ENCODE results near the gene APBB2. TPM values are rescaled to one million over a fixed set of nuclear protein-coding genes. Genes with fewer than 3 reads are reported as not detected.
A peak's percentile ranks its signal among the peaks of the same experiment; 100 is the strongest.

APBB2 gene
- total RNA-seq, 1 donor from 2014 or later: 63.2 TPM

DNA sequence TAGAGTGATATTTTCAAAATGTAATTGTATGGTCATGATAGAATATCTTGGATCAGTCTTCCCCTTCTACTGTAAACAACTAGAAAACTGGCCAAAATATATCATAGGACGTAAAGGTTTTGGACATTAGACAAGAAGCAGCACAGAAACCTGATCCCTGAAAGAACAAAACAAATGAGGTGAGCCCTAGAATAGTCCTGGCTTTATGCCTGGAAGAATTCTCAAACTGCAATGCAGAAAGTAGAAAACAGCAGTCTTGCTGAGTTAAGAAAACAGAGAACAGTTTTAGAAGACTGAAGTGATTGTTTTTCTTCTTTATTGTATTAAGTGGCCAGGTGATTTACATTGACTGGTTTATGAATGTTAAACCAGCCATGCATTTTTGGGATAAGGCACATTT, 445.1 kb downstream of the APBB2 start:
- DNase-seq (ENCODE audit: low spot score in 2 of 2, unreplicated experiment in 2 of 2): no peak
- Mint-ChIP-seq H3K27ac (peak overlapping the region; percentile 73), H3K4me3 (no peak overlapping the region), H3K36me3 (peaks cover 20% of the 10 kb centered on the region), H3K27me3 (ENCODE audit: low read depth) (no peaks in the 10 kb centered on the region), H3K4me1 (peaks cover 11% of the 10 kb centered on the region), H3K9me3 (peaks cover 5% of the 10 kb centered on the region)
- TF ChIP-seq, protein P1, sequence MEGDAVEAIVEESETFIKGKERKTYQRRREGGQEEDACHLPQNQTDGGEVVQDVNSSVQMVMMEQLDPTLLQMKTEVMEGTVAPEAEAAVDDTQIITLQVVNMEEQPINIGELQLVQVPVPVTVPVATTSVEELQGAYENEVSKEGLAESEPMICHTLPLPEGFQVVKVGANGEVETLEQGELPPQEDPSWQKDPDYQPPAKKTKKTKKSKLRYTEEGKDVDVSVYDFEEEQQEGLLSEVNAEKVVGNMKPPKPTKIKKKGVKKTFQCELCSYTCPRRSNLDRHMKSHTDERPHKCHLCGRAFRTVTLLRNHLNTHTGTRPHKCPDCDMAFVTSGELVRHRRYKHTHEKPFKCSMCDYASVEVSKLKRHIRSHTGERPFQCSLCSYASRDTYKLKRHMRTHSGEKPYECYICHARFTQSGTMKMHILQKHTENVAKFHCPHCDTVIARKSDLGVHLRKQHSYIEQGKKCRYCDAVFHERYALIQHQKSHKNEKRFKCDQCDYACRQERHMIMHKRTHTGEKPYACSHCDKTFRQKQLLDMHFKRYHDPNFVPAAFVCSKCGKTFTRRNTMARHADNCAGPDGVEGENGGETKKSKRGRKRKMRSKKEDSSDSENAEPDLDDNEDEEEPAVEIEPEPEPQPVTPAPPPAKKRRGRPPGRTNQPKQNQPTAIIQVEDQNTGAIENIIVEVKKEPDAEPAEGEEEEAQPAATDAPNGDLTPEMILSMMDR (IDR thresholded peaks at IDR 0.05; ENCODE audit: unreplicated experiment): no peak

DNA sequence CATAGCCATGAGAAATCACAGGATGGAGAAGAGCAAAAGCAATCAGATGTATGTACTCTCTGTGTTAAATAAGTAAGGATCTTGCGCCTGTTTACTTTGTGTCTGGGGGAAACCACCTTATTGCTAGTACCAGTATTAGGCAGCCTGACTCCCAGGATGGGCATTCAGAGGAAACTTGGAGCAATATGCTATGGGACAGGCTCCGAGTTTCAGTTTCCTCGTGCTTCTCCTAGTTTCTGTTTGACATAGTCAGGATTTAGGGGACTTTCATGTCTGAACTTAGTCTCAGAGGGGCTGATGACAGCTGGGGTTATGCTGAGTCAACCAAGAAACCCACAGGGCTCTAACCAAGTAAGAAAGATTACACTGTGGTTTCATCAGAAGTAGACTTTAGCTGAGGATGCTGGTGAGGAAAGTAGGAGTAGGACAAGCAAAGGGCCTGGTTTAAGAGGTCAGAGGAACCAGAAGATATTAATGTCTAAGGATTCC, 451.1 kb downstream of the APBB2 start:
- Mint-ChIP-seq H3K4me3 (no peak overlapping the region), H3K4me1 (no peaks in the 10 kb centered on the region), H3K9me3 (peaks cover 5% of the 10 kb centered on the region), H3K27me3 (ENCODE audit: low read depth) (no peaks in the 10 kb centered on the region), H3K36me3 (peaks cover 26% of the 10 kb centered on the region), H3K27ac (no peak overlapping the region)
- no peak for DNase-seq (ENCODE audit: low spot score in 2 of 2, unreplicated experiment in 2 of 2)
- TF ChIP-seq, protein P1 (IDR thresholded peaks at IDR 0.05; ENCODE audit: unreplicated experiment): no peak

Other genes with a start within 250 kb of the APBB2 start
- 161 to 181 TPM (median 163 TPM) in 3 replicates for gene UCHL1, start 42.4 kb upstream of the APBB2 start, total RNA-seq